Measurements from ENCODE around the gene PSME3IP1. TPM values are rescaled to one million over a fixed set of nuclear protein-coding genes. Genes with fewer than 3 reads are reported as not detected.

Gene PSME3IP1
- total RNA-seq, 3 donors from 2014 or later (not counting 1 experiment from before 2014, with no cell fraction given): 129 to 148 (median 133) TPM

- peaks cover 16 to 27% of the 10 kb centered on the region in 2 donors for H3K4me1 Mint-ChIP-seq
- intact Hi-C loops (cut with micrococcal nuclease): no loop called here
- H3K9me3 ChIP-seq (ENCODE audit: control insufficient read depth, insufficient read depth, low read length): no peaks in the 10 kb centered on the region
- H3K4me1 ChIP-seq (ENCODE audit: control insufficient read depth, insufficient read depth, low read length): peaks cover 41% of the 10 kb centered on the region
- 93% methylated on average over 7 of the region's 7 CpGs for WGBS (ENCODE audit: insufficient coverage)
- peak overlapping the region in 1 of 2 donors; percentile 36 for H3K27ac Mint-ChIP-seq
- H3K36me3 ChIP-seq (ENCODE audit: control insufficient read depth, insufficient read depth, low read length): no peaks in the 10 kb centered on the region
- no peaks in the 10 kb centered on the region for H3K9me3 Mint-ChIP-seq
- no peak overlapping the region for H3K27ac ChIP-seq (ENCODE audit: low read length)
- no peak overlapping the region for H3K4me3 ChIP-seq (ENCODE audit: low read length)
- no peak for DNase-seq
- no peaks in the 10 kb centered on the region for H3K36me3 Mint-ChIP-seq
- no peak overlapping the region for H3K4me3 Mint-ChIP-seq
- no peaks in the 10 kb centered on the region for H3K27me3 ChIP-seq (ENCODE audit: control insufficient read depth, insufficient read depth, low read length)
- no peak for ATAC-seq
- H3K27me3 Mint-ChIP-seq (ENCODE audit: low read depth in 2 of 2): no peaks in the 10 kb centered on the region
- no peak for TF ChIP-seq CTCF (IDR thresholded peaks at IDR 0.05)
Observed at GRCh38 chr16:57123216-57123973, 62.4 kb downstream of the PSME3IP1 start.

GRCh38 chr16:57118461-57119084 lies 67.3 kb downstream of the PSME3IP1 start:
- H3K4me1 Mint-ChIP-seq: peaks cover under 1% of the 10 kb centered on the region in 2 donors
- no peaks in the 10 kb centered on the region for H3K36me3 Mint-ChIP-seq
- no peaks in the 10 kb centered on the region for H3K36me3 ChIP-seq (ENCODE audit: control insufficient read depth, insufficient read depth, low read length)
- H3K4me3 ChIP-seq (ENCODE audit: low read length): no peak overlapping the region
- no peaks in the 10 kb centered on the region for H3K9me3 Mint-ChIP-seq
- intact Hi-C loops (cut with micrococcal nuclease): no loop called here
- ATAC-seq (no peak), DNase-seq (no peak)
- 94% methylated on average over 2 of the region's 2 CpGs for WGBS (ENCODE audit: insufficient coverage)
- H3K4me1 ChIP-seq (ENCODE audit: control insufficient read depth, insufficient read depth, low read length): peaks cover 4% of the 10 kb centered on the region
- no peaks in the 10 kb centered on the region for H3K27me3 ChIP-seq (ENCODE audit: control insufficient read depth, insufficient read depth, low read length)
- no peaks in the 10 kb centered on the region for H3K27me3 Mint-ChIP-seq (ENCODE audit: low read depth in 2 of 2)
- no peak overlapping the region for H3K4me3 Mint-ChIP-seq
- H3K9me3 ChIP-seq (ENCODE audit: control insufficient read depth, insufficient read depth, low read length): no peaks in the 10 kb centered on the region
- no peak overlapping the region for H3K27ac ChIP-seq (ENCODE audit: low read length)
- no peak overlapping the region for H3K27ac Mint-ChIP-seq
- TF ChIP-seq CTCF (IDR thresholded peaks at IDR 0.05): no peak

- intact Hi-C loops (cut with micrococcal nuclease): no loop called here
- H3K4me1 ChIP-seq (ENCODE audit: control insufficient read depth, insufficient read depth, low read length): no peaks in the 10 kb centered on the region
- no peak overlapping the region for H3K27ac Mint-ChIP-seq
- no peak for TF ChIP-seq CTCF (IDR thresholded peaks at IDR 0.05)
- H3K9me3 Mint-ChIP-seq: no peaks in the 10 kb centered on the region
- ATAC-seq (no peak), DNase-seq (no peak)
- no peaks in the 10 kb centered on the region for H3K36me3 ChIP-seq (ENCODE audit: control insufficient read depth, insufficient read depth, low read length)
- H3K27me3 ChIP-seq (ENCODE audit: control insufficient read depth, insufficient read depth, low read length): no peaks in the 10 kb centered on the region
- H3K27me3 Mint-ChIP-seq (ENCODE audit: low read depth in 2 of 2): no peaks in the 10 kb centered on the region
- no peaks in the 10 kb centered on the region for H3K36me3 Mint-ChIP-seq
- H3K9me3 ChIP-seq (ENCODE audit: control insufficient read depth, insufficient read depth, low read length): no peaks in the 10 kb centered on the region
- WGBS (ENCODE audit: insufficient coverage): 85% methylated on average over 25 of the region's 25 CpGs
- H3K4me1 Mint-ChIP-seq: no peaks in the 10 kb centered on the region
- no peak overlapping the region for H3K4me3 ChIP-seq (ENCODE audit: low read length)
- H3K4me3 Mint-ChIP-seq: no peak overlapping the region
- H3K27ac ChIP-seq (ENCODE audit: low read length): no peak overlapping the region
Observed at GRCh38 chr16:57115514-57116182, 70.2 kb downstream of the PSME3IP1 start.

All from natural killer cell (primary cell).